GM10266 (cell line): ENCODE results near the gene ANGPTL5.

Experiments
- DNase-seq: peaks from one replicate; pipeline ENCODE4 v3.0.0; 2012; ENCODE audit errors: extremely low spot score
- CTCF ChIP-seq: IDR thresholded peaks from 2 replicates; pipeline ENCODE4 v1.5.1; 2012; ENCODE audit warnings: mild to moderate bottlenecking, low read depth; ENCODE audit not compliant: control insufficient read depth, insufficient read depth; ENCODE audit errors: missing control alignments

Gene ANGPTL5

GRCh38 chr11:101940901-101941520 lies 24.7 kb upstream of the ANGPTL5 start:
- no peak for TF ChIP-seq CTCF
- DNase-seq, result no peak

- no peak for DNase-seq
- TF ChIP-seq CTCF, result no peak
Measured at GRCh38 chr11:101931692-101932091, 15.4 kb upstream of the ANGPTL5 start.

- no peak for TF ChIP-seq CTCF
- no peak for DNase-seq
Measured at GRCh38 chr11:101929294-101929915, 13.1 kb upstream of the ANGPTL5 start.

- no peak for DNase-seq
- TF ChIP-seq CTCF, result no peak
Measured at GRCh38 chr11:101923554-101923953, 7.2 kb upstream of the ANGPTL5 start.

GRCh38 chr11:101920992-101921391 lies 4.7 kb upstream of the ANGPTL5 start:
- no peak for TF ChIP-seq CTCF
- DNase-seq, result no peak

GRCh38 chr11:101917226-101917625 lies 904 bp upstream of the ANGPTL5 start:
- no peak for TF ChIP-seq CTCF
- DNase-seq, result no peak

GRCh38 chr11:101915791-101916291 lies 481 bp downstream of the ANGPTL5 start:
- peak; percentile 16 for DNase-seq
- no peak for TF ChIP-seq CTCF
